Measurements from ENCODE around the gene SPON1.
"Not testable (repeated sequence)": the region's sequence is repeated elsewhere in the genome, so short reads cannot be mapped to it uniquely, and the experiment has no call there.

The SPON1 gene

GRCh38 chr11:13962562-13963168 is at the start of gene SPON1:
TSS of gene SPON1 (plus strand) at chr11:13962723. CDS start at chr11:13962905, 182 bp downstream.
- no peak for DNase-seq

- DNase-seq, result no peak
These were observed 45.3 kb upstream of the SPON1 start for GRCh38 chr11:13917264-13917663.

- no peak for DNase-seq
These were observed 44.6 kb upstream of the SPON1 start for GRCh38 chr11:13917904-13918303.

GRCh38 chr11:13920756-13921155 is 41.8 kb upstream of the SPON1 start:
- DNase-seq, result no peak

GRCh38 chr11:13921545-13921944 is 41.0 kb upstream of the SPON1 start:
- DNase-seq, result no peak

GRCh38 chr11:13923182-13923581 is 39.3 kb upstream of the SPON1 start:
- no peak for DNase-seq

- DNase-seq, result no peak
These were observed 38.5 kb upstream of the SPON1 start for GRCh38 chr11:13923716-13924650.

GRCh38 chr11:13924801-13925327 is 37.7 kb upstream of the SPON1 start:
- DNase-seq, result no peak

GRCh38 chr11:13926366-13926765 is 36.2 kb upstream of the SPON1 start:
- DNase-seq, result not testable (repeated sequence)

GRCh38 chr11:13926981-13927380 is 35.5 kb upstream of the SPON1 start:
- no peak for DNase-seq

- DNase-seq, result no peak
These were observed 35.0 kb upstream of the SPON1 start for GRCh38 chr11:13927481-13927880.

GRCh38 chr11:13928566-13929251 is 33.8 kb upstream of the SPON1 start:
- no peak for DNase-seq

GRCh38 chr11:13929395-13929891 is 33.1 kb upstream of the SPON1 start:
- DNase-seq, result no peak

- no peak for DNase-seq
These were observed 31.2 kb upstream of the SPON1 start for GRCh38 chr11:13931356-13931755.

- not testable (repeated sequence) for DNase-seq
These were observed 25.4 kb upstream of the SPON1 start for GRCh38 chr11:13937154-13937553.

- not testable (repeated sequence) for DNase-seq
These were observed 23.7 kb upstream of the SPON1 start for GRCh38 chr11:13938829-13939228.

GRCh38 chr11:13939961-13940906 is 22.3 kb upstream of the SPON1 start:
- no peak for DNase-seq

- DNase-seq, result no peak
These were observed 21.6 kb upstream of the SPON1 start for GRCh38 chr11:13940907-13941256.

GRCh38 chr11:13941775-13942174 is 20.7 kb upstream of the SPON1 start:
- DNase-seq, result no peak

- no peak for DNase-seq
These were observed 20.1 kb upstream of the SPON1 start for GRCh38 chr11:13942378-13942777.

- DNase-seq, result no peak
These were observed 19.5 kb upstream of the SPON1 start for GRCh38 chr11:13942971-13943381.

- DNase-seq, result no peak
These were observed 18.5 kb upstream of the SPON1 start for GRCh38 chr11:13944016-13944415.

Measured in NCI-H1694 treated with DMSO at 0.1 percent for 48 hours (cell line).